Calu3 (cell line): ENCODE data around the gene GAL3ST3. TPM values are rescaled to one million over a fixed set of nuclear protein-coding genes. Genes with fewer than 3 reads are reported as not detected.

Experiments used
- BruUV-seq: library from RNA; stranded (reverse); fragments of 400-500 nt; replicated peaks from 2 replicates; lab custom pipeline; 2021; lab: Mats Ljungman, UMichigan
- CTCF ChIA-PET: fragments of 300-600 bp; sonication (Branson Sonifier 250); formaldehyde crosslinking; loops from one replicate; lab custom pipeline; 2022; ENCODE audit warnings: antibody characterized with exemption; lab: Charles Lee
- DNase-seq: peaks from one replicate; pipeline ENCODE4 v3.0.0; 2022
- H3K27ac Mint-ChIP-seq: one replicate; pipeline ENCODE4 v1.8.0; 2022; ENCODE audit warnings: mixed read lengths; ENCODE audit not compliant: unreplicated experiment
- H3K27me3 Mint-ChIP-seq: one replicate; pipeline ENCODE4 v1.8.0; 2022; ENCODE audit warnings: mixed read lengths; ENCODE audit not compliant: unreplicated experiment
- H3K36me3 Mint-ChIP-seq: one replicate; pipeline ENCODE4 v1.8.0; 2022; ENCODE audit warnings: mild to moderate bottlenecking, moderate library complexity, mixed read lengths; ENCODE audit not compliant: insufficient read depth, unreplicated experiment
- H3K4me1 Mint-ChIP-seq: one replicate; pipeline ENCODE4 v1.8.0; 2022; ENCODE audit warnings: mild to moderate bottlenecking, low read depth, mixed read lengths; ENCODE audit not compliant: unreplicated experiment
- H3K4me3 Mint-ChIP-seq: one replicate; pipeline ENCODE4 v1.8.0; 2022; ENCODE audit warnings: mild to moderate bottlenecking, low read depth, moderate library complexity, mixed read lengths; ENCODE audit not compliant: unreplicated experiment
- H3K9me3 Mint-ChIP-seq: one replicate; pipeline ENCODE4 v1.8.0; 2022; ENCODE audit warnings: low read depth, mixed read lengths; ENCODE audit not compliant: unreplicated experiment
- CTCF ChIP-seq: fragments of 200-600 bp; IDR thresholded peaks from one replicate; pipeline ENCODE4 v1.8.0; 2022; ENCODE audit warnings: antibody characterized with exemption; ENCODE audit not compliant: unreplicated experiment
- intact Hi-C: fragments of 100-400 bp; cut with micrococcal nuclease; formaldehyde crosslinking; loops from one replicate; pipeline ENCODE4 v1.10.0; 2022; ENCODE audit not compliant: unreplicated experiment
- total RNA-seq: library from RNA; stranded (reverse); gene quantifications from 2 replicates; pipeline ENCODE4 v1.2.3, GENCODE V29; 2022

GAL3ST3 gene
- total RNA-seq, 1 experiment from 2014 or later: not detected

GRCh38 chr11:66042227-66042995 lies 6.5 kb downstream of the GAL3ST3 start:
- TF ChIP-seq CTCF: no peak
- Mint-ChIP-seq H3K36me3 (peaks cover 5% of the 10 kb centered on the region), H3K9me3 (no peaks in the 10 kb centered on the region), H3K4me3 (no peak overlapping the region), H3K4me1 (peaks cover 17% of the 10 kb centered on the region), H3K27me3 (peaks cover 42% of the 10 kb centered on the region), H3K27ac (no peak overlapping the region)
- no TSS peak for BruUV-seq
- intact Hi-C loops: no loop called here
- CTCF ChIA-PET: no interaction called here
- no peak for DNase-seq

- Mint-ChIP-seq H3K4me1 (peaks cover 6% of the 10 kb centered on the region), H3K36me3 (peaks cover 4% of the 10 kb centered on the region), H3K27me3 (peaks cover 34% of the 10 kb centered on the region), H3K27ac (no peak overlapping the region), H3K4me3 (no peak overlapping the region), H3K9me3 (no peaks in the 10 kb centered on the region)
- CTCF ChIA-PET: no interaction called here
- BruUV-seq: no TSS peak
- intact Hi-C loops: no loop called here
- no peak for TF ChIP-seq CTCF
- DNase-seq: no peak
These were observed 9.2 kb downstream of the GAL3ST3 start for GRCh38 chr11:66039765-66040164.

GRCh38 chr11:66037327-66037726 lies 11.6 kb downstream of the GAL3ST3 start:
- H3K4me3 Mint-ChIP-seq: no peak overlapping the region
- BruUV-seq: no TSS peak
- no peak for TF ChIP-seq CTCF
- intact Hi-C loops: no loop called here
- peaks cover 34% of the 10 kb centered on the region for H3K27me3 Mint-ChIP-seq
- no peaks in the 10 kb centered on the region for H3K36me3 Mint-ChIP-seq
- no peak overlapping the region for H3K27ac Mint-ChIP-seq
- no peaks in the 10 kb centered on the region for H3K9me3 Mint-ChIP-seq
- CTCF ChIA-PET: no interaction called here
- no peaks in the 10 kb centered on the region for H3K4me1 Mint-ChIP-seq
- DNase-seq: no peak

GRCh38 chr11:66036334-66036710 lies 12.6 kb downstream of the GAL3ST3 start:
- H3K27ac Mint-ChIP-seq: no peak overlapping the region
- CTCF ChIA-PET: interaction anchor here (0.6 to 1.1 kb wide), 3 partner anchors 9 to 218 kb away, joined by 3 to 5 read pairs (median 4); no protein-coding TSS in a partner anchor
- H3K4me3 Mint-ChIP-seq: no peak overlapping the region
- no peaks in the 10 kb centered on the region for H3K4me1 Mint-ChIP-seq
- no peaks in the 10 kb centered on the region for H3K9me3 Mint-ChIP-seq
- no peak for TF ChIP-seq CTCF
- no peak for DNase-seq
- BruUV-seq: no TSS peak
- H3K36me3 Mint-ChIP-seq: no peaks in the 10 kb centered on the region
- intact Hi-C loops: no loop called here
- H3K27me3 Mint-ChIP-seq: peaks cover 34% of the 10 kb centered on the region
